ENCODE measurements around the gene TLR1. TPM values are rescaled to one million over a fixed set of nuclear protein-coding genes. Genes with fewer than 3 reads are reported as not detected.

TLR1 gene
- total RNA-seq, 4 donors from 2014 or later, result 0.20 to 14.0 (median 6.1) TPM

- intact Hi-C loops (cut with DNase I; ENCODE audit: low total_unique reads), result loop anchor here (10.0 kb wide), 1 partner anchor 372 kb away; no protein-coding TSS in a partner anchor
- Histone ChIP-seq H3K27ac (no peak overlapping the region), H3K9me3 (no peaks in the 10 kb centered on the region), H3K4me3 (no peak overlapping the region), H3K27me3 (no peaks in the 10 kb centered on the region), H3K36me3 (no peaks in the 10 kb centered on the region), H3K4me1 (peaks cover 0 to 5% (median 0%) of the 10 kb centered on the region in 4 donors)
- TF ChIP-seq POLR2A (IDR thresholded peaks at IDR 0.05), result no peak
- no peak for TF ChIP-seq EP300 (IDR thresholded peaks at IDR 0.05; ENCODE audit: low read depth)
- TF ChIP-seq, protein P1, sequence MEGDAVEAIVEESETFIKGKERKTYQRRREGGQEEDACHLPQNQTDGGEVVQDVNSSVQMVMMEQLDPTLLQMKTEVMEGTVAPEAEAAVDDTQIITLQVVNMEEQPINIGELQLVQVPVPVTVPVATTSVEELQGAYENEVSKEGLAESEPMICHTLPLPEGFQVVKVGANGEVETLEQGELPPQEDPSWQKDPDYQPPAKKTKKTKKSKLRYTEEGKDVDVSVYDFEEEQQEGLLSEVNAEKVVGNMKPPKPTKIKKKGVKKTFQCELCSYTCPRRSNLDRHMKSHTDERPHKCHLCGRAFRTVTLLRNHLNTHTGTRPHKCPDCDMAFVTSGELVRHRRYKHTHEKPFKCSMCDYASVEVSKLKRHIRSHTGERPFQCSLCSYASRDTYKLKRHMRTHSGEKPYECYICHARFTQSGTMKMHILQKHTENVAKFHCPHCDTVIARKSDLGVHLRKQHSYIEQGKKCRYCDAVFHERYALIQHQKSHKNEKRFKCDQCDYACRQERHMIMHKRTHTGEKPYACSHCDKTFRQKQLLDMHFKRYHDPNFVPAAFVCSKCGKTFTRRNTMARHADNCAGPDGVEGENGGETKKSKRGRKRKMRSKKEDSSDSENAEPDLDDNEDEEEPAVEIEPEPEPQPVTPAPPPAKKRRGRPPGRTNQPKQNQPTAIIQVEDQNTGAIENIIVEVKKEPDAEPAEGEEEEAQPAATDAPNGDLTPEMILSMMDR (IDR thresholded peaks at IDR 0.05), result no peak
- no peak for TF ChIP-seq POLR2AphosphoS5 (IDR thresholded peaks at IDR 0.05)
- in situ Hi-C loops (cut with MboI; ENCODE audit: low pct_ligation_motif_present in 1 of 4, low pct_unique_long_range_greater_than_20kb in 1 of 4, low sequenced_read_pairs in 3 of 4), result loop anchor here (5.0 to 25.0 kb wide), 3 partner anchors 92 to 375 kb away; partner anchors contain the start of gene TLR6 (in 1 of the 4)
- DNase-seq, result no peak
- WGBS, 2 donors (ENCODE audit: low coverage in 1 of 2), result 50 to 91% methylated on average over 1 to 14 of the region's 14 CpGs
Measured at GRCh38 chr4:38762560-38762959, 42.0 kb downstream of the TLR1 start.

DNA sequence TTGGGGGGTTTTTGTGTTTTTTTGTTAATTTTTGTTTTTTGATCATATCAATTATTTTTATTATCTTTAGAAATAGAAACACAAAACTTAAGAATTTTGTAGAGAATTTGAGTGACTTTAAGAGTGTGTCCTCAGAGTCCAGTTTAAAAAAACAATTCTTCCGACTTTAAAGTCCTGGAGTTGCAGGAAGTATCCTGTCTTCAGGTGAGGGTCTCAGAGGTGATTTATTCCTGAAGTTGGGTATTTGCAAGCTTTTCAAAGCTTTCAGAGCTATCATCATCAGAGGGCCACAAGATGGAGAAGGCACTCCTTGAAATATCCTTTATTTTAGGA, 44.8 kb downstream of the TLR1 start:
- Histone ChIP-seq H3K9me3 (no peaks in the 10 kb centered on the region), H3K27me3 (no peaks in the 10 kb centered on the region), H3K4me3 (no peak overlapping the region), H3K27ac (no peak overlapping the region), H3K4me1 (peaks cover 0 to 5% (median 0%) of the 10 kb centered on the region in 4 donors), H3K36me3 (no peaks in the 10 kb centered on the region)
- TF ChIP-seq POLR2A (IDR thresholded peaks at IDR 0.05) (no peak), POLR2AphosphoS5 (IDR thresholded peaks at IDR 0.05) (no peak), EP300 (IDR thresholded peaks at IDR 0.05; ENCODE audit: low read depth) (no peak)
- 86 to 88% methylated on average over 1 of the region's 1 CpG for WGBS, 2 donors (ENCODE audit: low coverage in 1 of 2)
- DNase-seq, result no peak
- in situ Hi-C loops (cut with MboI; ENCODE audit: low pct_ligation_motif_present in 1 of 4, low pct_unique_long_range_greater_than_20kb in 1 of 4, low sequenced_read_pairs in 3 of 4), result loop anchor here (5.0 to 25.0 kb wide), 4 partner anchors 95 to 378 kb away; partner anchors contain the start of gene TLR6 (in 1 of the 4)
- intact Hi-C loops (cut with DNase I; ENCODE audit: low total_unique reads), result loop anchor here (2.0 to 10.0 kb wide), 2 partner anchors 23 to 375 kb away; partner anchors contain the start of gene TLR10

DNA sequence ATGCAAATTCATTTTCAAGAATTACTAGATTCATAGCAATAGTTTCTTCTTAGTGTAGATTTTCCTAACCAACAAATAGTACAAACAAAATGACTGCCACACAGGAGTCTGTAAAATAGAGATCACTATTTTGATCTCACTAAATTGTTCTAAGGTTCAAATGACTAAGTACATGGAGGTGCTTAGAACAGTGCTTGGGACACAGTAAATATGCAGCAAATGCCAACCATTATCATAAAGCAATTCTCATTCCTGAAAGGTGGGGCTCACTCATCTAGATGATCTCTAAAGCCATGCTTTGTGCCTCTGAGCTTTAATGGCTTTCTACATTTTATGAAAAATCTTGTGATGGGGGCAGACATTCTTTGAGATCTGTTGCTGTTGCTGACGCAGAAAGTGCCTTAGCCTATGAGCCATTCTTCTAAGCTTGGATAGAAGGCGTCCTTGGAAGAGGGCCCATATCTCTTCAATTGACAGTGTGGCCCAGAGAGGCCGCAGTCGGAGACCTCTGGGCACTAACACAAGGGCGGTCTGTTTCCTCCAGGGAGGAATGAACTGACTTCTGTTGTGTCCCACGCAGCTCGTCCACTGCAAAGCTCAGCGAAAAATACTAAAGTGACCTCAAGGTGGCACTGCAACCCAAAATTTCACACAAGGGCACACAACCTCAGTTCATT, 45.3 kb downstream of the TLR1 start:
- WGBS, 2 donors (ENCODE audit: low coverage in 1 of 2), result 11% methylated on average over 8 of the region's 8 CpGs; no CpG with 5 or more reads in 1 of the 2 donors
- no peak overlapping the region for H3K4me3 ChIP-seq
- peaks cover 0 to 5% (median 0%) of the 10 kb centered on the region in 4 donors for H3K4me1 ChIP-seq
- no peaks in the 10 kb centered on the region for H3K36me3 ChIP-seq
- DNase-seq, result peak; percentile 68
- H3K9me3 ChIP-seq, result no peaks in the 10 kb centered on the region
- H3K27me3 ChIP-seq, result no peaks in the 10 kb centered on the region
- H3K27ac ChIP-seq, result peak overlapping the region in 2 of 4 donors; percentile 2 to 22
- intact Hi-C loops (cut with DNase I; ENCODE audit: low total_unique reads), result no loop called here
- no peak for TF ChIP-seq POLR2A (IDR thresholded peaks at IDR 0.05)
- TF ChIP-seq, protein P1 (IDR thresholded peaks at IDR 0.05), result peak; percentile 69 to 81 (median 71)
- TF ChIP-seq EP300 (IDR thresholded peaks at IDR 0.05; ENCODE audit: low read depth), result no peak
- in situ Hi-C loops (cut with MboI; ENCODE audit: low pct_ligation_motif_present in 1 of 4, low pct_unique_long_range_greater_than_20kb in 1 of 4, low sequenced_read_pairs in 3 of 4), result loop anchor here in 3 of 4 donors (5.0 to 25.0 kb wide), 2 partner anchors 103 to 378 kb away; no protein-coding TSS in a partner anchor

- in situ Hi-C loops (cut with MboI; ENCODE audit: low pct_ligation_motif_present in 1 of 4, low pct_unique_long_range_greater_than_20kb in 1 of 4, low sequenced_read_pairs in 3 of 4), result loop anchor here in 3 of 4 donors (5.0 to 25.0 kb wide), 2 partner anchors 104 to 379 kb away; no protein-coding TSS in a partner anchor
- intact Hi-C loops (cut with DNase I; ENCODE audit: low total_unique reads), result no loop called here
- peak; percentile 26 for DNase-seq
Measured at GRCh38 chr4:38757945-38758600, 46.5 kb downstream of the TLR1 start.

More at GRCh38 chr4:38757945-38758600, 46.5 kb downstream of the TLR1 start:
- Histone ChIP-seq H3K27ac (no peak overlapping the region), H3K36me3 (no peaks in the 10 kb centered on the region), H3K4me3 (no peak overlapping the region), H3K4me1 (peaks cover 0 to 5% (median 0%) of the 10 kb centered on the region in 4 donors), H3K27me3 (no peaks in the 10 kb centered on the region), H3K9me3 (no peaks in the 10 kb centered on the region)
- WGBS, 2 donors (ENCODE audit: low coverage in 1 of 2), result 82 to 93% methylated on average over 3 to 6 of the region's 6 CpGs
- no peak for TF ChIP-seq EP300 (IDR thresholded peaks at IDR 0.05; ENCODE audit: low read depth)
- TF ChIP-seq, protein P1 (IDR thresholded peaks at IDR 0.05), result peak in 4 of 5 experiments; percentile 34 to 46 (median 36)
- no peak for TF ChIP-seq POLR2A (IDR thresholded peaks at IDR 0.05)
- no peak for TF ChIP-seq POLR2AphosphoS5 (IDR thresholded peaks at IDR 0.05)

Measured in transverse colon (tissue), 4 donors.